Measurements from ENCODE around the gene MACROD2.

Gene MACROD2

DNA sequence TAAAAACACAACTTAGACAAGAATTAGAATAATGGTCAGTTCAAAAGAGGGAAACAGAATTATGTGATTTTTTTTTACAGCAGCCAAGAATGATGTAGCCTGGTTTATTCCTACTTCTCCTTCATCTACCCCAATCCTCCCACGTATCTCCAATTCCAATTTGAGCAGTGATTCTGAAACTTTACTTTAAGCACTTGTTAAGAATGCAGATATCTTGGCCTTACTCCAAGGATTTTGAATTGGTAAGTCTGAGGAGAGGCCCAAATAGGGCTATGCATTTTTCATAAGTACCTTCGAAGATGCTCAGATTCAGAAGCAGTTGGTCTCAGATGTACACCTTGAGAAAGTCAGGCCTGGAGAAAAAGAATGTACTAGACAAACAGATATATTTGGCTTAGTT, 575.5 kb downstream of the MACROD2 start:
- H3K4me3 ChIP-seq (ENCODE audit: low read length): no peak overlapping the region
- no peaks in the 10 kb centered on the region for H3K27me3 ChIP-seq (ENCODE audit: control insufficient read depth, insufficient read depth, low read length)
- H3K9ac ChIP-seq (ENCODE audit: low read depth, low read length): no peak overlapping the region
- no peaks in the 10 kb centered on the region for H3K9me3 ChIP-seq (replicated peaks; ENCODE audit: low read length)
- no peak overlapping the region for H3K4me2 ChIP-seq (ENCODE audit: low read length)
- H3K4me1 ChIP-seq (ENCODE audit: control insufficient read depth, insufficient read depth, low read length): peaks cover 3% of the 10 kb centered on the region
- H3K36me3 ChIP-seq (ENCODE audit: insufficient read depth, low read length): no peaks in the 10 kb centered on the region

- H3K36me3 ChIP-seq (ENCODE audit: insufficient read depth, low read length): no peaks in the 10 kb centered on the region
- H3K9me3 ChIP-seq (replicated peaks; ENCODE audit: low read length): no peaks in the 10 kb centered on the region
- no peak overlapping the region for H3K9ac ChIP-seq (ENCODE audit: low read depth, low read length)
- no peaks in the 10 kb centered on the region for H3K4me1 ChIP-seq (ENCODE audit: control insufficient read depth, insufficient read depth, low read length)
- no peak overlapping the region for H3K4me3 ChIP-seq (ENCODE audit: low read length)
- no peaks in the 10 kb centered on the region for H3K27me3 ChIP-seq (ENCODE audit: control insufficient read depth, insufficient read depth, low read length)
- H3K4me2 ChIP-seq (ENCODE audit: low read length): no peak overlapping the region
Observed at GRCh38 chr20:14573676-14574075, 578.4 kb downstream of the MACROD2 start.

GRCh38 chr20:14576196-14576877, 581.0 kb downstream of the MACROD2 start:
- no peaks in the 10 kb centered on the region for H3K9me3 ChIP-seq (replicated peaks; ENCODE audit: low read length)
- no peaks in the 10 kb centered on the region for H3K4me1 ChIP-seq (ENCODE audit: control insufficient read depth, insufficient read depth, low read length)
- H3K27me3 ChIP-seq (ENCODE audit: control insufficient read depth, insufficient read depth, low read length): no peaks in the 10 kb centered on the region
- no peaks in the 10 kb centered on the region for H3K36me3 ChIP-seq (ENCODE audit: insufficient read depth, low read length)
- H3K4me3 ChIP-seq (ENCODE audit: low read length): no peak overlapping the region
- H3K4me2 ChIP-seq (ENCODE audit: low read length): no peak overlapping the region
- H3K9ac ChIP-seq (ENCODE audit: low read depth, low read length): no peak overlapping the region

DNA sequence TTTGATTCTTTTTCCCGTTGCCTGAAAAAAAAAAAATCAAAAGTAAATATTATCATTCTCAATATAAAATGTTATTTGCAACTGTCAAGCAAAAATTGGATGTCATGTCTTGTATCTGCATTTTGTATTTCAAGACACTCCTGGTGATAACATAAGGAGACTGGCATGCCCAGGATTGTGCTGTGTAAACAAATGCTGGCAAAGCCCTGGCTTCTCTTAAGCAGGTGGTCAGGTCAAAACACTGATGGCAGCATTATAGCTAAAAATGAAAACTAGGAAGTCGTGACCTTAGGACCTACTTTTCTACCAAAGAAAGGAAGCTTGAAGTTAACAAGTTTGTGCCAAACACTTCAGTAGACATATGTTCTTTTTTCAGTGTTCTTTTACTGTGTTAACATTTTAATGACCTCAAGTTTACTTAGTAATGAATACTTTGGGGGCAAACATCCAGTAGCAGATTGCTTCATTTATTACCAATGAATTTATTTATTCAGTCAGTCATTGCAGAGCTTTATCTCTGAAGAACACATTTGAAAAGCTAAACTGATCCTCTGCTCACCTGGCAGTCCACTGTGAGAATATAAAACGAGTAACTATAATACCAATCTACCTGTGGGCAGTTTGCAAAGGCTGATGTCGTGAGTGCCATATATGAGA, 585.2 kb downstream of the MACROD2 start:
- Histone ChIP-seq H3K4me3 (ENCODE audit: low read length) (no peak overlapping the region), H3K9ac (ENCODE audit: low read depth, low read length) (no peak overlapping the region), H3K27me3 (ENCODE audit: control insufficient read depth, insufficient read depth, low read length) (no peaks in the 10 kb centered on the region), H3K4me2 (ENCODE audit: low read length) (no peak overlapping the region), H3K9me3 (replicated peaks; ENCODE audit: low read length) (no peaks in the 10 kb centered on the region), H3K4me1 (ENCODE audit: control insufficient read depth, insufficient read depth, low read length) (peaks cover 9% of the 10 kb centered on the region), H3K36me3 (ENCODE audit: insufficient read depth, low read length) (no peaks in the 10 kb centered on the region)

DNA sequence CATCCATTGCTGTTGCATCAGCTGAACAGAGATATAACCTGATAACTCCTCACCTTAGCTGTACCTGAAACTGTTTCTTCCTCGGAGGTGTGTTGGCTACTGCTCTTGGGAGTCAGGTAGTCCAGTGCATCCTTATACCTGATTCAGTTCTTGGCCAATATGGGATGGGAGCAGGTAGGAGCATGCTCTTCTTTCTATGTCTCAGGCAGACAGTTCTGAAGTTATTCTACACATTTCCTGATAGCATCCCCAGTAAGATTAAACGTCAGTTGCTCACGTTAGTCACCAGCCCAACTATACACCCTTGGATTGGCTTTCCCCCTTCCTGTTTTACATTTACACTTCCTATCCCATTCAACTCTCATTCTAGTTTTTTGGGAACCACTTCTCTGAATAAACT, 586.4 kb downstream of the MACROD2 start:
- H3K4me1 ChIP-seq (ENCODE audit: control insufficient read depth, insufficient read depth, low read length): peaks cover 9% of the 10 kb centered on the region
- H3K27me3 ChIP-seq (ENCODE audit: control insufficient read depth, insufficient read depth, low read length): no peaks in the 10 kb centered on the region
- H3K9me3 ChIP-seq (replicated peaks; ENCODE audit: low read length): no peaks in the 10 kb centered on the region
- H3K36me3 ChIP-seq (ENCODE audit: insufficient read depth, low read length): no peaks in the 10 kb centered on the region
- no peak overlapping the region for H3K4me2 ChIP-seq (ENCODE audit: low read length)
- no peak overlapping the region for H3K9ac ChIP-seq (ENCODE audit: low read depth, low read length)
- no peak overlapping the region for H3K4me3 ChIP-seq (ENCODE audit: low read length)

- no peak overlapping the region for H3K4me2 ChIP-seq (ENCODE audit: low read length)
- peaks cover 9% of the 10 kb centered on the region for H3K4me1 ChIP-seq (ENCODE audit: control insufficient read depth, insufficient read depth, low read length)
- H3K4me3 ChIP-seq (ENCODE audit: low read length): no peak overlapping the region
Observed at GRCh38 chr20:14582855-14583254, 587.5 kb downstream of the MACROD2 start.

DNA sequence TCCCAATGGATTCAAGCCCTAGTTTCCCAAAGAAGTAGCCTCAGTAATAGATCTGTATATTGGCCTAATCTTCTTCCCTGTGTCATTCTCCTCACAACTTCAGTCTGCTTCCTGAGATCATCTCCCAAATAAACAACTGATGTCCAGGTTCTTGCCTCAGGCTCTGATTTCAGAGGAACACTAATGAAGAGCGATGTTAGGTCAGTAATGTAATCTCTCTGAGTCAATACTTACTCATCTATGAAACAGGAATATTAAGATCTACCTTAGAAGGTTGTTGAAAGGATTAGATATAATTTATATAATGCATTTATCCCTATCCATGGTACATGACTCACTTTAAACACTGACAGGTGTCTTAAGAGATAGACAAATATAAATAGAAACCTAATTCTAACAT, 588.1 kb downstream of the MACROD2 start:
- no peak overlapping the region for H3K9ac ChIP-seq (ENCODE audit: low read depth, low read length)
- peaks cover 9% of the 10 kb centered on the region for H3K4me1 ChIP-seq (ENCODE audit: control insufficient read depth, insufficient read depth, low read length)
- H3K4me2 ChIP-seq (ENCODE audit: low read length): no peak overlapping the region
- H3K27me3 ChIP-seq (ENCODE audit: control insufficient read depth, insufficient read depth, low read length): no peaks in the 10 kb centered on the region
- H3K4me3 ChIP-seq (ENCODE audit: low read length): no peak overlapping the region
- H3K36me3 ChIP-seq (ENCODE audit: insufficient read depth, low read length): no peaks in the 10 kb centered on the region
- H3K9me3 ChIP-seq (replicated peaks; ENCODE audit: low read length): no peaks in the 10 kb centered on the region

More at GRCh38 chr20:14582855-14583254, 587.5 kb downstream of the MACROD2 start:
- Histone ChIP-seq H3K9me3 (replicated peaks; ENCODE audit: low read length) (no peaks in the 10 kb centered on the region), H3K9ac (ENCODE audit: low read depth, low read length) (no peak overlapping the region), H3K36me3 (ENCODE audit: insufficient read depth, low read length) (no peaks in the 10 kb centered on the region), H3K27me3 (ENCODE audit: control insufficient read depth, insufficient read depth, low read length) (no peaks in the 10 kb centered on the region)

GRCh38 chr20:14589383-14589782, 594.1 kb downstream of the MACROD2 start:
- Histone ChIP-seq H3K27me3 (ENCODE audit: control insufficient read depth, insufficient read depth, low read length) (no peaks in the 10 kb centered on the region), H3K9me3 (replicated peaks; ENCODE audit: low read length) (no peaks in the 10 kb centered on the region), H3K9ac (ENCODE audit: low read depth, low read length) (no peak overlapping the region), H3K4me2 (ENCODE audit: low read length) (no peak overlapping the region), H3K36me3 (ENCODE audit: insufficient read depth, low read length) (no peaks in the 10 kb centered on the region), H3K4me3 (ENCODE audit: low read length) (no peak overlapping the region), H3K4me1 (ENCODE audit: control insufficient read depth, insufficient read depth, low read length) (no peaks in the 10 kb centered on the region)

DNA sequence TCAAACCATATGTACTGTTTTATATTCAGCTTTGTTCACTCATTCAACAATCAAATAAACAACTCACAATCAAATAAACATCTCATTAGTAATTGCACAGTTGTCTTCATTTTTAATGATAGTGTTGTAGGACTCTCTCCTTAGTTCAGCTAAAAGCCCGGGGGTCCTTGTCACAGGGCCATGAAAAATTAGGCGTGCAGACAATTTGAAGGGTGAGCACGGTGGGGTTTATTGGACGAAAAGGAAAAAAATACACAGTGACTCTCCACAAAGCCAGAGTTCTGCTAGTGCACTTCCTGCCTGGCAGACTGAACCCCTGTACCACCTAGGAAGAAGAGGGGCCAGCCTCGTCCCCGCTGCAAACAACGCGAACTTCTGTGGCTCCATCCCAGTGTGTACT, 599.7 kb downstream of the MACROD2 start:
- no peaks in the 10 kb centered on the region for H3K4me1 ChIP-seq (ENCODE audit: control insufficient read depth, insufficient read depth, low read length)
- H3K36me3 ChIP-seq (ENCODE audit: insufficient read depth, low read length): no peaks in the 10 kb centered on the region
- no peak overlapping the region for H3K9ac ChIP-seq (ENCODE audit: low read depth, low read length)
- H3K27me3 ChIP-seq (ENCODE audit: control insufficient read depth, insufficient read depth, low read length): no peaks in the 10 kb centered on the region
- H3K9me3 ChIP-seq (replicated peaks; ENCODE audit: low read length): no peaks in the 10 kb centered on the region
- H3K4me2 ChIP-seq (ENCODE audit: low read length): no peak overlapping the region
- H3K4me3 ChIP-seq (ENCODE audit: low read length): no peak overlapping the region

GRCh38 chr20:14597206-14597715, 601.9 kb downstream of the MACROD2 start:
- Histone ChIP-seq H3K4me1 (ENCODE audit: control insufficient read depth, insufficient read depth, low read length) (no peaks in the 10 kb centered on the region), H3K9me3 (replicated peaks; ENCODE audit: low read length) (no peaks in the 10 kb centered on the region), H3K27me3 (ENCODE audit: control insufficient read depth, insufficient read depth, low read length) (no peaks in the 10 kb centered on the region), H3K4me3 (ENCODE audit: low read length) (no peak overlapping the region), H3K9ac (ENCODE audit: low read depth, low read length) (no peak overlapping the region), H3K4me2 (ENCODE audit: low read length) (no peak overlapping the region), H3K36me3 (ENCODE audit: insufficient read depth, low read length) (no peaks in the 10 kb centered on the region)

DNA sequence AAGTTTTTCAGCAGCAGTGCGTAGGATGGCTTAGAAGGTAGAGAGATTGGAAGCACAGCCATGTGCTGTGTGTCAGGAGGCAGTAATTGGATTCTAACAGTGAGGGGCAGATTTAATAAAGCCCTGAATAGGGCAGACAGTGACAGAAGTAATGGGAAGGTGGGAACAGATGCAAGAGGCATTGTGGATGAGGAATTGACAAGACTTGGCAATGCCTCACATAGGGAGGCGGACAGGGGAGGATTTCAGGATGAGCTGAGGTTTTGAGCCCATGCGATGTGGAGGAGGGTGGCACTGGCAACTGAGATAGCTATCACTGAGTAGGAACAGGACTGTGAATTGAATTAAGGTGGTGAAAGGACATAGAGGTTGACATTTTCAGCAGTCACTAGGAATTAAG, 604.3 kb downstream of the MACROD2 start:
- Histone ChIP-seq H3K4me2 (ENCODE audit: low read length) (no peak overlapping the region), H3K36me3 (ENCODE audit: insufficient read depth, low read length) (no peaks in the 10 kb centered on the region), H3K4me3 (ENCODE audit: low read length) (no peak overlapping the region), H3K27me3 (ENCODE audit: control insufficient read depth, insufficient read depth, low read length) (no peaks in the 10 kb centered on the region), H3K9me3 (replicated peaks; ENCODE audit: low read length) (no peaks in the 10 kb centered on the region), H3K9ac (ENCODE audit: low read depth, low read length) (no peak overlapping the region), H3K4me1 (ENCODE audit: control insufficient read depth, insufficient read depth, low read length) (no peaks in the 10 kb centered on the region)

- H3K4me3 ChIP-seq (ENCODE audit: low read length): no peak overlapping the region
- H3K27me3 ChIP-seq (ENCODE audit: control insufficient read depth, insufficient read depth, low read length): no peaks in the 10 kb centered on the region
- no peak overlapping the region for H3K9ac ChIP-seq (ENCODE audit: low read depth, low read length)
- H3K4me1 ChIP-seq (ENCODE audit: control insufficient read depth, insufficient read depth, low read length): no peaks in the 10 kb centered on the region
- no peak overlapping the region for H3K4me2 ChIP-seq (ENCODE audit: low read length)
- no peaks in the 10 kb centered on the region for H3K9me3 ChIP-seq (replicated peaks; ENCODE audit: low read length)
- H3K36me3 ChIP-seq (ENCODE audit: insufficient read depth, low read length): no peaks in the 10 kb centered on the region
Observed at GRCh38 chr20:14600527-14600926, 605.2 kb downstream of the MACROD2 start.

Data from skeletal muscle satellite cell (primary cell).